Osteoblast (primary cell): ENCODE data around the gene CDK5R1. TPM values are rescaled to one million over a fixed set of nuclear protein-coding genes. Genes with fewer than 3 reads are reported as not detected.

ENCODE experiments used
- DNase-seq: peaks from one replicate; pipeline ENCODE4 v3.0.0; 2011; ENCODE audit warnings: low spot score, mixed read lengths; ENCODE audit not compliant: insufficient read length; ENCODE audit errors: missing footprints
- H2AFZ ChIP-seq: 2 replicates; pipeline ENCODE4 v1.6.0; 2011; ENCODE audit warnings: mild to moderate bottlenecking, low read length
- H3K27ac ChIP-seq: 2 replicates; pipeline ENCODE4 v1.5.1; 2011; ENCODE audit warnings: mild to moderate bottlenecking, low read depth, low read length, moderate library complexity
- H3K27me3 ChIP-seq: 2 replicates; pipeline ENCODE4 v1.6.0; 2012; ENCODE audit warnings: mild to moderate bottlenecking, control low read depth, inconsistent platforms, low read length, moderate library complexity; ENCODE audit not compliant: insufficient read depth
- H3K36me3 ChIP-seq: 2 replicates; pipeline ENCODE4 v1.5.1; 2011; ENCODE audit warnings: mild to moderate bottlenecking, low read length, control low read depth, moderate library complexity; ENCODE audit not compliant: insufficient read depth
- H3K4me1 ChIP-seq: 2 replicates; pipeline ENCODE4 v1.5.1; 2011; ENCODE audit warnings: mild to moderate bottlenecking, low read length, control low read depth, moderate library complexity; ENCODE audit not compliant: insufficient read depth
- H3K4me2 ChIP-seq: 2 replicates; pipeline ENCODE4 v1.6.0; 2011; ENCODE audit warnings: mild to moderate bottlenecking, low read length; ENCODE audit not compliant: insufficient read depth
- H3K4me3 ChIP-seq: fragments of 200-600 bp; sonication (generic); 3 replicates; pipeline ENCODE4 v1.5.1; 2012; ENCODE audit warnings: mild to moderate bottlenecking, low read length, inconsistent platforms; ENCODE audit not compliant: insufficient read depth
- H3K79me2 ChIP-seq: 2 replicates; pipeline ENCODE4 v1.6.0; 2012; ENCODE audit warnings: mild to moderate bottlenecking, low read length, control low read depth, inconsistent platforms; ENCODE audit not compliant: insufficient read depth
- H3K9me3 ChIP-seq: 2 replicates; pipeline ENCODE4 v1.5.1; 2011; ENCODE audit warnings: low read depth, low read length, control low read depth
- H4K20me1 ChIP-seq: 2 replicates; pipeline ENCODE4 v1.6.0; 2012; ENCODE audit warnings: mild to moderate bottlenecking, low read length, control low read depth; ENCODE audit not compliant: insufficient read depth
- total RNA-seq: library from RNA; depleted of rRNA; stranded (reverse); fragments of >200 nt; gene quantifications from 2 replicates; pipeline ENCODE4 v1.2.3, GENCODE V29; 2012
- TF ChIP-seq, protein P1 (sequence below): IDR thresholded peaks from 2 replicates; pipeline ENCODE4 v1.5.1; 2011; ENCODE audit warnings: mild to moderate bottlenecking, low read depth, low read length, moderate library complexity; ENCODE audit errors: extremely low read depth

Gene CDK5R1
- total RNA-seq, 1 donor: 0.72 TPM

DNA sequence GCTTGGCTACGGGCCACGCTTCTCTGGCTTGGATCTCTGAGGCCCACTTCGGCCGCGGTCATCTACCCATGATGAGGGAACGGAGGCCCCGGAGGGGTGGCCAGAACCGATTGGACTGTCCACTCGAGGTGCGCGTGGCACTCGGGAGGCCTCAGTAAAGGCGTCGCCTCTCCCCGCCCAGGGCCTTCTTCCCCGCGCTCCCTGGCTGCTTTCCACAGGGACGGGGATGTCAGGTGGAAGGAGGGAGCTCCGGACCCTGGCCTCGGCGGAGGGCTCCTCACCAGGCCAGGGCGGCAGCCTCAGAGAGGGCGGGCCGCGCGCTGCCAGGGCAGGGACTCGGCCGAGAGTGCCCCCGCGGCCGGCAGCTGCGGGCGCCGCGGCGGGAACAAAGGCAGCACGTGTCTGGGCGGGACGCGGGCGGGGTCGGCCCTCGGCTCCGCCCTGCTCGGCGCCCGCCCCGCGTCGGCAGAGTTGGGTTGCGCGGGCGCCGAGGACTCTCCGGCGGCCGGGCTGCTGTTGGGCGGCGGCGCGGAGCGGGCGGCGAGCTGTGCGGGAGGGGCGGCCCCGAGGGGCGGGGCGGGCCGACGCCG, 587 bp upstream of the CDK5R1 start:
- peak overlapping the region; percentile 76 for H3K4me3 ChIP-seq
- no peaks in the 10 kb centered on the region for H3K79me2 ChIP-seq
- peak overlapping the region; percentile 42 for H3K27ac ChIP-seq
- peak overlapping the region; percentile 81 for H3K4me2 ChIP-seq
- H3K36me3 ChIP-seq: peaks cover 17% of the 10 kb centered on the region
- peak; percentile 98 for DNase-seq
- peak overlapping the region; percentile 83 for H2AFZ ChIP-seq
- peaks cover 10% of the 10 kb centered on the region for H4K20me1 ChIP-seq
- H3K4me1 ChIP-seq: peaks cover 16% of the 10 kb centered on the region
- TF ChIP-seq, protein P1, sequence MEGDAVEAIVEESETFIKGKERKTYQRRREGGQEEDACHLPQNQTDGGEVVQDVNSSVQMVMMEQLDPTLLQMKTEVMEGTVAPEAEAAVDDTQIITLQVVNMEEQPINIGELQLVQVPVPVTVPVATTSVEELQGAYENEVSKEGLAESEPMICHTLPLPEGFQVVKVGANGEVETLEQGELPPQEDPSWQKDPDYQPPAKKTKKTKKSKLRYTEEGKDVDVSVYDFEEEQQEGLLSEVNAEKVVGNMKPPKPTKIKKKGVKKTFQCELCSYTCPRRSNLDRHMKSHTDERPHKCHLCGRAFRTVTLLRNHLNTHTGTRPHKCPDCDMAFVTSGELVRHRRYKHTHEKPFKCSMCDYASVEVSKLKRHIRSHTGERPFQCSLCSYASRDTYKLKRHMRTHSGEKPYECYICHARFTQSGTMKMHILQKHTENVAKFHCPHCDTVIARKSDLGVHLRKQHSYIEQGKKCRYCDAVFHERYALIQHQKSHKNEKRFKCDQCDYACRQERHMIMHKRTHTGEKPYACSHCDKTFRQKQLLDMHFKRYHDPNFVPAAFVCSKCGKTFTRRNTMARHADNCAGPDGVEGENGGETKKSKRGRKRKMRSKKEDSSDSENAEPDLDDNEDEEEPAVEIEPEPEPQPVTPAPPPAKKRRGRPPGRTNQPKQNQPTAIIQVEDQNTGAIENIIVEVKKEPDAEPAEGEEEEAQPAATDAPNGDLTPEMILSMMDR: no peak
- no peaks in the 10 kb centered on the region for H3K27me3 ChIP-seq
- no peaks in the 10 kb centered on the region for H3K9me3 ChIP-seq

DNA sequence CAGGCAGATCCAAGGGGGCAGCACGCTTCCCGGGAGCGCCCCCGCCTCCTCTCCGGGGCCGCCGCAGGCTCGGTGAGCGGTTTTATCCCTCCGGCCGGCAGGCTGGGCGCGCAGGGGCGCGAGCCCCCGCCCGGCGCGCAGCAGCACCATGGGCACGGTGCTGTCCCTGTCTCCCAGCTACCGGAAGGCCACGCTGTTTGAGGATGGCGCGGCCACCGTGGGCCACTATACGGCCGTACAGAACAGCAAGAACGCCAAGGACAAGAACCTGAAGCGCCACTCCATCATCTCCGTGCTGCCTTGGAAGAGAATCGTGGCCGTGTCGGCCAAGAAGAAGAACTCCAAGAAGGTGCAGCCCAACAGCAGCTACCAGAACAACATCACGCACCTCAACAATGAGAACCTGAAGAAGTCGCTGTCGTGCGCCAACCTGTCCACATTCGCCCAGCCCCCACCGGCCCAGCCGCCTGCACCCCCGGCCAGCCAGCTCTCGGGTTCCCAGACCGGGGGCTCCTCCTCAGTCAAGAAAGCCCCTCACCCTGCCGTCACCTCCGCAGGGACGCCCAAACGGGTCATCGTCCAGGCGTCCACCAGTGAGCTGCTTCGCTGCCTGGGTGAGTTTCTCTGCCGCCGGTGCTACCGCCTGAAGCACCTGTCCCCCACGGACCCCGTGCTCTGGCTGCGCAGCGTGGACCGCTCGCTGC, 832 bp downstream of the CDK5R1 start:
- Histone ChIP-seq H3K9me3 (no peaks in the 10 kb centered on the region), H3K36me3 (peaks cover 5% of the 10 kb centered on the region), H3K4me3 (peak overlapping the region; percentile 76), H3K4me2 (peak overlapping the region; percentile 93), H3K4me1 (peaks cover 23% of the 10 kb centered on the region), H2AFZ (peak overlapping the region; percentile 77), H4K20me1 (peaks cover 7% of the 10 kb centered on the region), H3K79me2 (no peaks in the 10 kb centered on the region), H3K27me3 (no peaks in the 10 kb centered on the region), H3K27ac (no peak overlapping the region)
- DNase-seq: peak; percentile 93
- TF ChIP-seq, protein P1: no peak

DNA sequence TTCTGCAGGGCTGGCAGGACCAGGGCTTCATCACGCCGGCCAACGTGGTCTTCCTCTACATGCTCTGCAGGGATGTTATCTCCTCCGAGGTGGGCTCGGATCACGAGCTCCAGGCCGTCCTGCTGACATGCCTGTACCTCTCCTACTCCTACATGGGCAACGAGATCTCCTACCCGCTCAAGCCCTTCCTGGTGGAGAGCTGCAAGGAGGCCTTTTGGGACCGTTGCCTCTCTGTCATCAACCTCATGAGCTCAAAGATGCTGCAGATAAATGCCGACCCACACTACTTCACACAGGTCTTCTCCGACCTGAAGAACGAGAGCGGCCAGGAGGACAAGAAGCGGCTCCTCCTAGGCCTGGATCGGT, 1.4 kb downstream of the CDK5R1 start:
- TF ChIP-seq, protein P1: no peak
- H3K4me2 ChIP-seq: peak overlapping the region; percentile 93
- H4K20me1 ChIP-seq: peaks cover 4% of the 10 kb centered on the region
- peaks cover 23% of the 10 kb centered on the region for H3K4me1 ChIP-seq
- no peaks in the 10 kb centered on the region for H3K27me3 ChIP-seq
- no peaks in the 10 kb centered on the region for H3K79me2 ChIP-seq
- no peaks in the 10 kb centered on the region for H3K9me3 ChIP-seq
- DNase-seq: no peak
- H2AFZ ChIP-seq: no peak overlapping the region
- H3K4me3 ChIP-seq: peak overlapping the region; percentile 76
- H3K36me3 ChIP-seq: peaks cover 2% of the 10 kb centered on the region
- H3K27ac ChIP-seq: no peak overlapping the region

DNA sequence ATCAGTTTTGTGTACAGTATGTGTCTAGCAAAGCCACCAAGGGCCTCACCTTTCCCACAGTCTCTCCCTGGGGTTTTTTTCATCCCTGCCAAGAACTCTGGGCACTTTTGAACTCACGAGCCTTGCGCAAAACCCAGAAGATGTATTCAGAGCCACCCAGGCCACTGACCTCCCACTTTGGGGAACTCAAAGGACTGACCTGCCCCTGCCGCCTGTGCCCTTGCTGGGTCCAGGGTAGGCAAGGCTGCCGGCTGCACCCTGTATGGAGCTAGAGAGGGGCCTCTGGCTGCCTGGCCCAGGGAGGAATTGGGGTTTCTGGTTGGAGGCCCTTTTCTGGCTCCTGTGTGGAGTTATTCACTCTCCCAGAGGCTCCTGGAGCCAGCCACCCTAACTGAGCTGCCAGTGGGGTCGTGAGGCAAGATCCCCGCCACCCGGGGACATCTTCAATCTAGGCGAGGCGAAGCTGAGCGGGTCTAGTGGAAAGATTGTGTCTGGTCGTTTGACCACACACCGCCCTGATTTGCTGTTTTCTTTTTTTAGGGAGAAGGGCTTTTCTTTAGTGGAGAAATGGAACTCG, 1.9 kb downstream of the CDK5R1 start:
- Histone ChIP-seq H3K27ac (no peak overlapping the region), H3K79me2 (no peaks in the 10 kb centered on the region), H3K4me3 (no peak overlapping the region), H4K20me1 (peaks cover 4% of the 10 kb centered on the region), H3K4me2 (no peak overlapping the region), H3K36me3 (peaks cover 2% of the 10 kb centered on the region), H3K9me3 (no peaks in the 10 kb centered on the region), H2AFZ (no peak overlapping the region), H3K27me3 (no peaks in the 10 kb centered on the region), H3K4me1 (peaks cover 22% of the 10 kb centered on the region)
- TF ChIP-seq, protein P1: no peak
- DNase-seq: peak; percentile 75
